Measurements from ENCODE around the gene SLC35F1.

The SLC35F1 gene

DNA sequence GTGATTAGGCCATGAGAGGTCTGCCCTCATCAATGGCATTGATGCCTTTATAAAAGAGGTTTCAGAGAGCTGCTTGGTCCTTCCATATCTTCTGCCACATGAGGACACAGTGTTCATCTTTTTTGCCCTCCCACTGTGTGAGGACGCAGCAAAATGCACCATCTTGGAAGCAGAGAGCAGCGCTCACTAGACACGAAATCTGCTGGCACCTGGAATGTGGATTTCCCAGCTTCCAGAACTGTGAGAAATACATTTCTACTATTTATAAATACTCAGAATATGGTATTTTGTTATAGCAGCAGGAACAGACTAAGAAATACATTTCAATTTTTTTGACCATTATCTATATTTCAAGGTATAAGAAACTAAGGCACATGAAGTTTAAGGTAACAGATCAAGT lies 24.9 kb downstream of the SLC35F1 start:
- Histone ChIP-seq H3K27me3 (ENCODE audit: insufficient read depth, low read length) (no peaks in the 10 kb centered on the region), H3K9ac (ENCODE audit: low read length) (no peak overlapping the region), H3K4me2 (ENCODE audit: low read length) (no peak overlapping the region), H3K9me3 (ENCODE audit: low read length) (no peaks in the 10 kb centered on the region), H3K27ac (ENCODE audit: low read depth, low read length, poor library complexity, severe bottlenecking) (no peak overlapping the region), H3K9me2 (ENCODE audit: low read depth, low read length) (no peaks in the 10 kb centered on the region), H3K79me2 (ENCODE audit: insufficient read depth, low read length) (no peaks in the 10 kb centered on the region), H4K20me1 (ENCODE audit: insufficient read depth, low read length) (no peaks in the 10 kb centered on the region), H3K36me3 (ENCODE audit: insufficient read depth, low read length) (no peaks in the 10 kb centered on the region), H3K4me3 (ENCODE audit: low read depth, low read length, poor library complexity, severe bottlenecking) (no peak overlapping the region), H2AFZ (ENCODE audit: low read length) (no peak overlapping the region), H3F3A (ENCODE audit: insufficient read depth, low read length) (no peaks in the 10 kb centered on the region), H3K4me1 (ENCODE audit: insufficient read depth, low read length, severe bottlenecking) (no peaks in the 10 kb centered on the region)
- TF ChIP-seq EZH2 (IDR thresholded peaks at IDR 0.05; ENCODE audit: borderline replicate concordance, low read length), result no peak
- TF ChIP-seq, protein P1, sequence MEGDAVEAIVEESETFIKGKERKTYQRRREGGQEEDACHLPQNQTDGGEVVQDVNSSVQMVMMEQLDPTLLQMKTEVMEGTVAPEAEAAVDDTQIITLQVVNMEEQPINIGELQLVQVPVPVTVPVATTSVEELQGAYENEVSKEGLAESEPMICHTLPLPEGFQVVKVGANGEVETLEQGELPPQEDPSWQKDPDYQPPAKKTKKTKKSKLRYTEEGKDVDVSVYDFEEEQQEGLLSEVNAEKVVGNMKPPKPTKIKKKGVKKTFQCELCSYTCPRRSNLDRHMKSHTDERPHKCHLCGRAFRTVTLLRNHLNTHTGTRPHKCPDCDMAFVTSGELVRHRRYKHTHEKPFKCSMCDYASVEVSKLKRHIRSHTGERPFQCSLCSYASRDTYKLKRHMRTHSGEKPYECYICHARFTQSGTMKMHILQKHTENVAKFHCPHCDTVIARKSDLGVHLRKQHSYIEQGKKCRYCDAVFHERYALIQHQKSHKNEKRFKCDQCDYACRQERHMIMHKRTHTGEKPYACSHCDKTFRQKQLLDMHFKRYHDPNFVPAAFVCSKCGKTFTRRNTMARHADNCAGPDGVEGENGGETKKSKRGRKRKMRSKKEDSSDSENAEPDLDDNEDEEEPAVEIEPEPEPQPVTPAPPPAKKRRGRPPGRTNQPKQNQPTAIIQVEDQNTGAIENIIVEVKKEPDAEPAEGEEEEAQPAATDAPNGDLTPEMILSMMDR (IDR thresholded peaks at IDR 0.05; ENCODE audit: low read length), result no peak

DNA sequence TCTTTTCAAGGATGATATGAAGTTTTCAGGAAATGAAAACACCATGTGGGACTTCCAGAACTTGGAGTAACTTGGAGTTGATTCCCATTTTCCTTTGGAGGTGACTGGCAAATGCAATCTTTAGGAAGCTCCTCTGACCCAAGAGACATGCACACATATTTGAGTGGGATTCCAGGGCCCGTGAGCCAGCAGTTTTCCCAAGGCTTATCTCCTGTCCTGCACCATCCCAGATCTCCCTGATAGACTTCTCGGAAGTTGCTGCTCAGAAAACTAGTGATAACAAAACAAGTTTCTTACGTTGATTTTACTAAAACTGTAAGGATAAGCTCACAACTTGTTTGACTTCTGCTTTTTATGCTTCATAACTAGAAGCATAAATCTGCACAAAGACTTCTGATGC lies 25.6 kb downstream of the SLC35F1 start:
- Histone ChIP-seq H4K20me1 (ENCODE audit: insufficient read depth, low read length) (no peaks in the 10 kb centered on the region), H3K79me2 (ENCODE audit: insufficient read depth, low read length) (no peaks in the 10 kb centered on the region), H3K4me3 (ENCODE audit: low read depth, low read length, poor library complexity, severe bottlenecking) (no peak overlapping the region), H3K4me1 (ENCODE audit: insufficient read depth, low read length, severe bottlenecking) (no peaks in the 10 kb centered on the region), H3K9me2 (ENCODE audit: low read depth, low read length) (no peaks in the 10 kb centered on the region), H3K27me3 (ENCODE audit: insufficient read depth, low read length) (no peaks in the 10 kb centered on the region), H3K27ac (ENCODE audit: low read depth, low read length, poor library complexity, severe bottlenecking) (no peak overlapping the region), H3K36me3 (ENCODE audit: insufficient read depth, low read length) (no peaks in the 10 kb centered on the region), H3F3A (ENCODE audit: insufficient read depth, low read length) (no peaks in the 10 kb centered on the region), H3K9ac (ENCODE audit: low read length) (no peak overlapping the region), H2AFZ (ENCODE audit: low read length) (no peak overlapping the region), H3K9me3 (ENCODE audit: low read length) (no peaks in the 10 kb centered on the region), H3K4me2 (ENCODE audit: low read length) (no peak overlapping the region)
- no peak for TF ChIP-seq EZH2 (IDR thresholded peaks at IDR 0.05; ENCODE audit: borderline replicate concordance, low read length)
- TF ChIP-seq, protein P1 (IDR thresholded peaks at IDR 0.05; ENCODE audit: low read length), result no peak

DNA sequence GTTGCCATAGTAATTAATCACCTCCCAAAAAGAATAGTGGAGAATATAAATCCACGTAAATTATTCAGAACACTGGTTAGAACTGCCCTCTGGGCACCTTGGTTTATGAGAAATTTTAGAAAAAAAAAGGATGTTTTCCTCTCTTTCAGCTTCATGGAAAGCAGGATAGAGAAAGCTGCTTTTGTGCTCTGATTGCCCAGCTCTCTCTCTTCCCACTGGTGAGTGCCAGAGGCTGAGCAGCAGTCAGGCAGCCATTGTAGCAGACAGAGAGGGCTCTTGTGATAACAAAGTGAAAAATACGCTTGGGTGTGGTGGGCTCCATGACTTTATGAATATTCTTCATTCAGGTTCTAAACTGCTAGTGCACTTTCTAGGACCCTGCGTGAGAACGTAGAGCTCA lies 26.4 kb downstream of the SLC35F1 start:
- Histone ChIP-seq H3K27ac (ENCODE audit: low read depth, low read length, poor library complexity, severe bottlenecking) (no peak overlapping the region), H3K79me2 (ENCODE audit: insufficient read depth, low read length) (no peaks in the 10 kb centered on the region), H3K4me1 (ENCODE audit: insufficient read depth, low read length, severe bottlenecking) (no peaks in the 10 kb centered on the region), H3K27me3 (ENCODE audit: insufficient read depth, low read length) (no peaks in the 10 kb centered on the region), H3K36me3 (ENCODE audit: insufficient read depth, low read length) (no peaks in the 10 kb centered on the region), H4K20me1 (ENCODE audit: insufficient read depth, low read length) (no peaks in the 10 kb centered on the region), H3K9me2 (ENCODE audit: low read depth, low read length) (no peaks in the 10 kb centered on the region), H3K4me3 (ENCODE audit: low read depth, low read length, poor library complexity, severe bottlenecking) (no peak overlapping the region), H3K9ac (ENCODE audit: low read length) (no peak overlapping the region), H3F3A (ENCODE audit: insufficient read depth, low read length) (no peaks in the 10 kb centered on the region), H2AFZ (ENCODE audit: low read length) (no peak overlapping the region), H3K9me3 (ENCODE audit: low read length) (no peaks in the 10 kb centered on the region), H3K4me2 (ENCODE audit: low read length) (no peak overlapping the region)
- TF ChIP-seq, protein P1 (IDR thresholded peaks at IDR 0.05; ENCODE audit: low read length), result no peak
- TF ChIP-seq EZH2 (IDR thresholded peaks at IDR 0.05; ENCODE audit: borderline replicate concordance, low read length), result no peak
